Nephron progenitor cell (in vitro differentiated cells): Measurements from ENCODE around the gene AP5Z1.

ENCODE experiments used
- DNase-seq: peaks from one replicate; pipeline ENCODE4 v3.0.0; 2021
- H3K27ac Mint-ChIP-seq: 2 replicates; pipeline ENCODE4 v1.8.0; 2021; ENCODE audit warnings: mild to moderate bottlenecking, moderate library complexity, mixed read lengths
- H3K27me3 Mint-ChIP-seq: 2 replicates; pipeline ENCODE4 v1.8.0; 2021; ENCODE audit warnings: mild to moderate bottlenecking, low read depth, mixed read lengths; ENCODE audit not compliant: poor library complexity
- H3K36me3 Mint-ChIP-seq: 2 replicates; pipeline ENCODE4 v1.8.0; 2021; ENCODE audit warnings: low read depth, mixed read lengths
- H3K4me1 Mint-ChIP-seq: 2 replicates; pipeline ENCODE4 v1.8.0; 2021; ENCODE audit warnings: mixed read lengths
- H3K4me3 Mint-ChIP-seq: 2 replicates; pipeline ENCODE4 v1.8.0; 2021; ENCODE audit warnings: mild to moderate bottlenecking, moderate library complexity, mixed read lengths
- H3K9me3 Mint-ChIP-seq: 2 replicates; pipeline ENCODE4 v1.8.0; 2021; ENCODE audit warnings: mild to moderate bottlenecking, moderate library complexity, mixed read lengths
- TF ChIP-seq, protein P1 (sequence below): fragments of 200-600 bp; sonication (generic); IDR thresholded peaks from 2 replicates; pipeline ENCODE4 v1.5.0; 2021; ENCODE audit warnings: antibody characterized with exemption

AP5Z1 gene

DNA sequence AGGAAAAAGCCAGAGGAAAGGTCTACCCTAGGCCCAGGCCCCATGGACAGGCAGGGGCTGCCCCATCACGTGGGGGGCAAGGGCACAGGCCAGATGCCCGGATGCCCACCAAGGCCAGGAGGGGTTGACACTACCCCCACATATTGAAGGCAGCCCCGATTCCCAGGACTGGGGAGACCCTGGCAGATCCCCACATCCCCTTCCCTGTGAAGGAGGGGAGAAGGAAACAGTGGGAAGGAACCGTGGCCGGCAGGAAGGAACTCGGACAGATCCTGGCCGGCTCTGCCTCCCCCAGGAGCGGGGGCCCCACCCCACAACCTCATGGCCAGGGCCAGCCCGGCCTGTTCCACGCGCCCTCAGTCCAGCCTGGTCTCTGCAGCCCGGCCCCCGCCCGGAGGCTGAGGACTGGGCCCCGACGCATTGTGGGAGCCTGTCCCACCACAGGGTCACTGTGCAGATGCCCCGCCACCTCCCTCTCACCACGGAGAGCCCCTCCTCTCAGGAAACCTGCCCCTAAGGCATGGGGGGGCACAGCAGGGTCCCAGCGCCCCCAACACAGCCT lies 45.1 kb downstream of the AP5Z1 start:
- H3K27me3 Mint-ChIP-seq = no peaks in the 10 kb centered on the region
- H3K27ac Mint-ChIP-seq = no peak overlapping the region
- TF ChIP-seq, protein P1, sequence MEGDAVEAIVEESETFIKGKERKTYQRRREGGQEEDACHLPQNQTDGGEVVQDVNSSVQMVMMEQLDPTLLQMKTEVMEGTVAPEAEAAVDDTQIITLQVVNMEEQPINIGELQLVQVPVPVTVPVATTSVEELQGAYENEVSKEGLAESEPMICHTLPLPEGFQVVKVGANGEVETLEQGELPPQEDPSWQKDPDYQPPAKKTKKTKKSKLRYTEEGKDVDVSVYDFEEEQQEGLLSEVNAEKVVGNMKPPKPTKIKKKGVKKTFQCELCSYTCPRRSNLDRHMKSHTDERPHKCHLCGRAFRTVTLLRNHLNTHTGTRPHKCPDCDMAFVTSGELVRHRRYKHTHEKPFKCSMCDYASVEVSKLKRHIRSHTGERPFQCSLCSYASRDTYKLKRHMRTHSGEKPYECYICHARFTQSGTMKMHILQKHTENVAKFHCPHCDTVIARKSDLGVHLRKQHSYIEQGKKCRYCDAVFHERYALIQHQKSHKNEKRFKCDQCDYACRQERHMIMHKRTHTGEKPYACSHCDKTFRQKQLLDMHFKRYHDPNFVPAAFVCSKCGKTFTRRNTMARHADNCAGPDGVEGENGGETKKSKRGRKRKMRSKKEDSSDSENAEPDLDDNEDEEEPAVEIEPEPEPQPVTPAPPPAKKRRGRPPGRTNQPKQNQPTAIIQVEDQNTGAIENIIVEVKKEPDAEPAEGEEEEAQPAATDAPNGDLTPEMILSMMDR = no peak
- DNase-seq = no peak
- peaks cover 4% of the 10 kb centered on the region for H3K36me3 Mint-ChIP-seq
- H3K4me3 Mint-ChIP-seq = no peak overlapping the region
- H3K4me1 Mint-ChIP-seq = peaks cover 24% of the 10 kb centered on the region
- no peaks in the 10 kb centered on the region for H3K9me3 Mint-ChIP-seq

DNA sequence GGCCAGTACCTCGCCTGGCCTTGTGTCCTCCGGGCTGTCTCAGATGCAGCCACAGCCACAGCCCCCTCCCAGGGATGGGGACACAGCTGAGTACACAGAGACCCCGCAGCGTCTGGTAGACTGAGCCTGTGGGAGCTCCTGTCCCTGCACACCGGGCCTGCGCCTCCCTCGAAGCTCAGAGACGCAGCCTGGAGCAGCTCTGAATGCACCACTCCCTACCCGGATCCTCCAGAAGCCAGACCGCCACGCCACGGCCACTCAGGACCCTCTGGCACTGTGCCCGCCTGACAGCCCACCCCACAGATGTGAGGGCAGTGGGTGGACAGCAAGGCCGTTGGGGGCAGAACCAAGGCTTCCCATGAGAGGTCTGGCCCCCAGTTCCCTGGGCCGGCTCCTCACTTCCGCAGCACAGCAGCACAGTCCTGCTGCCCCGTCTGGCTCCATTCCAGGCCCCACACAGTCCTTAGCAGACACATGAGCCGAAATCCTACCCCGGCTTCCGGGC lies 45.6 kb downstream of the AP5Z1 start:
- Mint-ChIP-seq H3K36me3 (peaks cover 4% of the 10 kb centered on the region), H3K9me3 (no peaks in the 10 kb centered on the region), H3K27ac (peak overlapping the region; percentile 54), H3K4me3 (no peak overlapping the region), H3K4me1 (peaks cover 24% of the 10 kb centered on the region), H3K27me3 (no peaks in the 10 kb centered on the region)
- TF ChIP-seq, protein P1 = no peak
- no peak for DNase-seq

DNA sequence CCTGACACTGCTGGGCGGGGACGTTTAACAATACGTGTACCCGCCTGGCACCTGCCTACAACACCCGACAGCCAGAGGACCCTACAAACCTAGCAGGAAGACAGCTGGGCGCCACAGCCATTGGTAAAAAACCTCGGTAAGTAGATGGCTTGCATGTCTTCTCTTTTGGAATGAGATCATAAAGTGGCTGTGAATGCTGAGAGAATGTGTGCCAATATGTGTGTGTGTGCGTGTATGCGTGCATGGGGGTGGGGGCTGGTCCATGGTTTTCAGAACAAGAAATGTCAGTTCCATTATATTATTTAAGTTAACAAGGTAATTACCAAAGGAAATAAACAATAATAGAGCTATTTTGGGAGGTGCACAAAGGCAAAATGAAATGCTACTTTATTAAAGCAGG lies 47.3 kb downstream of the AP5Z1 start:
- Mint-ChIP-seq H3K27ac (no peak overlapping the region), H3K4me3 (no peak overlapping the region), H3K27me3 (no peaks in the 10 kb centered on the region), H3K4me1 (peaks cover 15% of the 10 kb centered on the region), H3K9me3 (no peaks in the 10 kb centered on the region), H3K36me3 (peaks cover 9% of the 10 kb centered on the region)
- TF ChIP-seq, protein P1 = no peak
- DNase-seq = no peak

DNA sequence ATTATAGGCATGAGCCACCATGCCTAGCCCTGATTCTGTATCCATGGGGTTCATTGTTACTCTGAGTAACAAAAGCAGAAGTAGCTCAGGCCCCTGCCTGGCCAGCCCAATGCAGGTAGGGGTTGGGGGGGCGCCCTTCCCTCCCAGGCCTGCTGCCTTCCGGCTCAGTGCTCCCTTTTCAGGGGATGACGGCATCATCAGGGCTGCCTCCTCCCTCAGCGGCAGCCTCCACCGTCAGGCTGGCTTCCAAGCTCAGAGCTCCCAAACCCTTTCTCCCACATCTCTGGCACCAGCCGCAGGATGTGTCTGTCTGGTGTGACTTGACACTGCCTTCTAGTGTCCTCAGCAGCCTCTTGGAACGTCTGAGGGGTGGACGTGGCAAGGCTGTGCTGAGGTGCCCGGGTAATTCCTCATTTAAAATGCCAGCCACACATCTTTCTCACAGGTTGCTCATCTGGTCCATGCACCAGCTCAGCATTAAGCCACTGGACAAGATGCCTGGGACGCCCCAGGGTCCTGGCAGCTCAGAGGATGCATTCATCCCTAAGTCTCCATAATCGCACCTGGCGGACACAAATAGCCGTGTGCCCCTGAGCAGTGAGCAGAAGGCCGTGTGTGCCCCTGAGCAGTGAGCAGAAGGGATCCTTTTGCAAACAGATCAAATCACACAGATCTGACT lies 48.2 kb downstream of the AP5Z1 start:
- Mint-ChIP-seq H3K27me3 (no peaks in the 10 kb centered on the region), H3K4me1 (peaks cover 14% of the 10 kb centered on the region), H3K36me3 (peaks cover 14% of the 10 kb centered on the region), H3K9me3 (no peaks in the 10 kb centered on the region), H3K4me3 (no peak overlapping the region), H3K27ac (no peak overlapping the region)
- no peak for DNase-seq
- TF ChIP-seq, protein P1 = no peak

DNA sequence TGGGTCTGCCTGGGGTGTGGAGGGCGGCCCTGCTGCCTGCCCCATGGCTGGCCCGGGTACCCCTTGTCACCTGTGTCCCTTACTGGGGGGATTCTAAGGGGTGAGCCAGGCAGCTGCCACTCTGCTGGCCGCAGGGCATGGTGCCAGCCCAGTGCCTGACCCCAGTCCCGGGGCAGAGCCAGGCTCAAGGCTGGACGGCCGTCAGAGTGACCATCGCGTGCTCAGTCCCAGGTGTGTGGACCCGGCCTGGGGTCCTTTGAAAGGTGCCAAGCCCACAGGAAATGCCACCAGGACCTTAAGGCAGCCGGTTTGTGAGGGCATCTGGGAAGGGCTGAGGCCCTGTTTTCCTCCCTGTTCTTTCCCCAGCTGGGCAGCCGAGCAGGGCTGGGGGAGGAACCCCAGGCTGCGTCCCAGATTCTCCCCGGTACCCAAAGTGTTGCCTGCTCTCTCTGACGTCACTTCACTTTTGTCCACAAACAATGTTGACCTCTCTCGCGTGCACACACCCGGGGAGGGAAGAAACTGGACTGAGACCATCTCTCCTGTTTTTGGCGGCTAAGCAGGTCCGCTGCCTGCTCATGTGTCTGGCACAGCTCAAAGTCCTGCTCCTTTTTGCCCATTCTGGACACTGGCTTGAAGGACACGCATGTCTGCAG lies 48.8 kb downstream of the AP5Z1 start:
- H3K27me3 Mint-ChIP-seq = no peaks in the 10 kb centered on the region
- peak overlapping the region; percentile 39 for H3K27ac Mint-ChIP-seq
- no peak overlapping the region for H3K4me3 Mint-ChIP-seq
- TF ChIP-seq, protein P1 = no peak
- H3K9me3 Mint-ChIP-seq = no peaks in the 10 kb centered on the region
- peaks cover 15% of the 10 kb centered on the region for H3K36me3 Mint-ChIP-seq
- peaks cover 13% of the 10 kb centered on the region for H3K4me1 Mint-ChIP-seq
- DNase-seq = no peak
